Measurements from ENCODE around the gene LAIR1. TPM values are rescaled to one million over a fixed set of nuclear protein-coding genes. Genes with fewer than 3 reads are reported as not detected.

Gene LAIR1
- total RNA-seq, 1 donor, result under 0.01 TPM

DNA sequence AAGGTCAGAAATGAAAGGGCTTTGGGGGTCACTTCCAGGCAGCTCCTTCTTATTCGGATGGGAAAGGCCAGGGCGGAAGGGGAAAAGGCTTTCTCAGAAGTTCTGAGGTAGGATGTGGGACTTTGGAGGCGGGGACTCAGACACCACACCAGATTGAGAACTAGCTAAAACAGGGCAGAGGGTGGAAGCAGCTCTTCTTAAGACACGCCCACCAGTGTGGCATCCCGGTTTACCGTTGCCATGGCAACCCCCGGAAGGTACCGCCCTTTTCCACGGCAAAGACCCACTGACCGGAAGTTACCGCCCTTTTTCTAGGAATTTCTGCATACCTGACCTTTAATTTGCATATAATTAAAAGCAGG is 48.0 kb downstream of the LAIR1 start:
- no peak for DNase-seq (ENCODE audit: low read depth)
- TF ChIP-seq, protein P1, sequence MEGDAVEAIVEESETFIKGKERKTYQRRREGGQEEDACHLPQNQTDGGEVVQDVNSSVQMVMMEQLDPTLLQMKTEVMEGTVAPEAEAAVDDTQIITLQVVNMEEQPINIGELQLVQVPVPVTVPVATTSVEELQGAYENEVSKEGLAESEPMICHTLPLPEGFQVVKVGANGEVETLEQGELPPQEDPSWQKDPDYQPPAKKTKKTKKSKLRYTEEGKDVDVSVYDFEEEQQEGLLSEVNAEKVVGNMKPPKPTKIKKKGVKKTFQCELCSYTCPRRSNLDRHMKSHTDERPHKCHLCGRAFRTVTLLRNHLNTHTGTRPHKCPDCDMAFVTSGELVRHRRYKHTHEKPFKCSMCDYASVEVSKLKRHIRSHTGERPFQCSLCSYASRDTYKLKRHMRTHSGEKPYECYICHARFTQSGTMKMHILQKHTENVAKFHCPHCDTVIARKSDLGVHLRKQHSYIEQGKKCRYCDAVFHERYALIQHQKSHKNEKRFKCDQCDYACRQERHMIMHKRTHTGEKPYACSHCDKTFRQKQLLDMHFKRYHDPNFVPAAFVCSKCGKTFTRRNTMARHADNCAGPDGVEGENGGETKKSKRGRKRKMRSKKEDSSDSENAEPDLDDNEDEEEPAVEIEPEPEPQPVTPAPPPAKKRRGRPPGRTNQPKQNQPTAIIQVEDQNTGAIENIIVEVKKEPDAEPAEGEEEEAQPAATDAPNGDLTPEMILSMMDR (IDR thresholded peaks at IDR 0.05; ENCODE audit: insufficient read depth, low read depth, low read length), result no peak
- no peak overlapping the region for H3K4me3 ChIP-seq (ENCODE audit: low read depth, low read length)

DNA sequence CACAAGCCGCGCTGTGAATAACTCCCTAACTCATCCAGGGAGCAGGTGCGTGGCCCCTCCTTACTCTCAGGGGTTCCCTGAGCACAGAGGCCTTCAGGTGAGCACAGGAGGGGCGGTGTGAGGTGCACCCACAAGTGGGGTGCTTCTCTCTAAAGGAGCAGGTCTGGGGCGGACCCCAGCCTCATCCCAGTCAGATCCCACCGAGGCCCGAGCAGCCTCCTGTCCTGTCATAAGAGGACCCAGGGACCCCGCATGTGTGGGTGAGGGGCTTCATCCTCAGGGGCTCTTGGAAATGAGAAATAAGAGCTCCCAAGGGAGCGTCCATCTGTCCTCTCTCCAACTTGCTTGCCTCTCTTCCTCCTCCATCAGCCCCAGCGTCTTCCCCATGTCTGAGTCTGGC is 48.8 kb downstream of the LAIR1 start:
- DNase-seq (ENCODE audit: low read depth), result no peak
- H3K4me3 ChIP-seq (ENCODE audit: low read depth, low read length), result no peak overlapping the region
- TF ChIP-seq, protein P1 (IDR thresholded peaks at IDR 0.05; ENCODE audit: insufficient read depth, low read depth, low read length), result no peak

DNA sequence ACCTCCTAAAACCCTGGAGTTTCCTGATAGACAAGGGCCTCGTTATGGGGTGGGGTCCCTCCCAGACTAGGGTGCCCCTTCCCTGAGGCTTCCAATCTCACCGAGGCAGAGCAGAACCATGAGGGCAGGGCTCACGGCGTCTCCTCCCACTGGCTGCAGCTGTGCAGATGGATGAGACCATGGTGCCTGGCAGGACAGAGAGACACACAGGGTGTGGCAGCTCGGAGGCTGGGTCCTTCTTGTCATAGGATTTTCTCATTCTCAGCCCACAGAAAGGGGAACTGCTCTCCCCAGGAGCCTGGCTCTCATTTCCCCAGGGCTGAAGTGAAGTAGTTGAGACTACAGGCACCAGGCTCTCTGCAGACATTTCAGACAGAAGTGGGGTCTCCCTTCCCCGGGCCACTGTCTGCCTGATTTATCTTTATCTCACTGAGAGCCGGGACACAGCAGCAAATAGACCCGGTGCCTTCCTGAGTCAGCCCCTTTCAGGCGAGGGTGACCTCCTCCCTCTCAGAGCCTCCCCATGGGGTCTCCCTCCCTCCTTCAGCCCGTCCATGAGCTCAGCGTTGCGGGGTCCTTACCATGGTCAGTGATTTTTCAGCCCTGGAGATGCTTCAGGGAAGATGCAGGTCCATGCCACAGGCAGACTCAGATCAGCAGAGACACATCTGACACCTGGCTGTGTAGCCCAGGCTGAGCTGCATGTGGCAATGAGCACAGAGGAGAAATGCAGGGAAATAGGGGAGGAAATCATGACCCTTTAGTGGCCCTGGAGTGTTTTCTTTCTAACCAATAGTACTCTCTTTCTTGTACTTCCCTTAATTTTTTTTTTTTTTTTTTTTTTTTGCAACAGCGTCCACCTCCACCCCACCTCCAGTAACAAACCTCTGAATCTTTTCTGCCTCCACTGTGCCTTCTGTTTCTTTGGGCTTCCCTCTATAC is 52.0 kb downstream of the LAIR1 start, which contains the start of gene LILRA5:
LILRA5 (minus strand) TSS at position 731 of the 942 bp plus-strand sequence; CDS start at position 584, 147 bp downstream.
- DNase-seq (ENCODE audit: low read depth), result no peak
- TF ChIP-seq, protein P1 (IDR thresholded peaks at IDR 0.05; ENCODE audit: insufficient read depth, low read depth, low read length), result no peak

DNA sequence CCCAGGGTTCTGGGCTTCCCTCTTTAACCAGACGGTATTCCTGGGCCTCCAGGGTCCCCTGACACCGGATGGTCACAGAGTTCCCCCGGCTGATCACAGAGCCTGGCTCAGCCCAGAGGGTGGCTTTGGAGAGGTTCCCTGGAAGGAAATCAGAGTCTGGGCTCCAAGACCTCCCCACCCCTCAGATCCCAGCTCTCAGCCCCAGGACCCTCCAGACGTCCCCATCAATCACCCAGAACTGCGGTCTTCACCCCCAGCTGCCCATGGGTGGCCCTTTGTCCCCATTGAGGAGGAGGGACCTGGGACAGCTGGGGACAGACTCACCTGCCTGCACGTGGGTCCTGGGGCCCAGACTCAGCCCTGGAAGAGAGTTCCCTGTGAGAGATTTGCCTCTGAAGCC is 52.7 kb downstream of the LAIR1 start:
- TF ChIP-seq, protein P1 (IDR thresholded peaks at IDR 0.05; ENCODE audit: insufficient read depth, low read depth, low read length), result no peak
- DNase-seq (ENCODE audit: low read depth), result no peak
- no peak overlapping the region for H3K4me3 ChIP-seq (ENCODE audit: low read depth, low read length)

More for the DNA sequence above, 52.0 kb downstream of the LAIR1 start, which contains the start of gene LILRA5:
- H3K4me3 ChIP-seq (ENCODE audit: low read depth, low read length), result no peak within 1 kb of the TSS

DNA sequence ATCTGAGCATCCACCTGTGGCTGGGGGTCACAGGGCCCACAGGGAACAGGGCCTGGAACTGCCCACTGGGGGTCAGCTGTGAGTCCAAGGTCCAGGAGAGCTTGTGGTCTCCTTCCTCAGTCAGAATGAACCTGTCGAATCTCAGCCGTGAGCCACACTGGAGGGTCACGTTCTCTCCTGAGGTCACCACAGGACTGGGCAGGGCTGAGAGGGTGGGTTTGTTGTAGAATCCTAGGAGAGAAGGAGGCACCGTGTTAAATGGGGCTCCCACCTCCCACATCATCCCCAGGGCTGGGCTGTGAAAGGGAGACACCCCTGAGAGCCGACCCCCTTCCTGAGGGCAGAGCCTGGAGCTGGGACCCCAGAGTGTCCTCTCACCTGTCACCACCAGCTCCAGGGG is 53.2 kb downstream of the LAIR1 start:
- TF ChIP-seq, protein P1 (IDR thresholded peaks at IDR 0.05; ENCODE audit: insufficient read depth, low read depth, low read length), result no peak
- no peak overlapping the region for H3K4me3 ChIP-seq (ENCODE audit: low read depth, low read length)
- DNase-seq (ENCODE audit: low read depth), result no peak

DNA sequence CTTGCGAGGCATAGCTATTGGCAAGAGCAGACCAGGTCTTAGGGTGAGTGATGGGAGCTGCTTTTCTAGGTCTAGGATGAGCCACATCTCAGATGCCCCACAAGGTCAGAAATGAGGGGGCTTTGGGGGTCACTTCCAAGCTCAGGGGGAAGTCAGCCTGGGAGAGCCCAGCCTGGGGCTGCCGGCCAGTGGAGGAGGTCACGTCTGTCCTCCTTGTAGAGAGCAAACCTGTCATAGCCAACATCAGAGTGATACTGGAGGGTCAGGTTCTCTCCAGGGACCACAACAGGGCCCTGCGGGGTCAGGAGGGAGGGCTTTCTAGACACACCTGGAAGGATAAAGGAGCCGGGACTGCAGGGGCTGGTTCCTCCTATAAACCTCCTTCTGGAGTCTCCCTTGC is 54.2 kb downstream of the LAIR1 start:
- TF ChIP-seq, protein P1 (IDR thresholded peaks at IDR 0.05; ENCODE audit: insufficient read depth, low read depth, low read length), result no peak
- H3K4me3 ChIP-seq (ENCODE audit: low read depth, low read length), result no peak overlapping the region
- no peak for DNase-seq (ENCODE audit: low read depth)

All from fibroblast of villous mesenchyme (primary cell).